ENCODE data around the gene OR52B6. TPM values are rescaled to one million over a fixed set of nuclear protein-coding genes. Genes with fewer than 3 reads are reported as not detected.

The OR52B6 gene, protein sequence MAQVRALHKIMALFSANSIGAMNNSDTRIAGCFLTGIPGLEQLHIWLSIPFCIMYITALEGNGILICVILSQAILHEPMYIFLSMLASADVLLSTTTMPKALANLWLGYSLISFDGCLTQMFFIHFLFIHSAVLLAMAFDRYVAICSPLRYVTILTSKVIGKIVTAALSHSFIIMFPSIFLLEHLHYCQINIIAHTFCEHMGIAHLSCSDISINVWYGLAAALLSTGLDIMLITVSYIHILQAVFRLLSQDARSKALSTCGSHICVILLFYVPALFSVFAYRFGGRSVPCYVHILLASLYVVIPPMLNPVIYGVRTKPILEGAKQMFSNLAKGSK
- total RNA-seq (2022) (not detected in 2 replicates), Bru-seq, nascent RNA (not detected), BruChase-seq, experiment 1, labeled RNA remaining after a 6-hour chase (not detected), BruChase-seq, experiment 2, labeled RNA remaining after a 2-hour chase (not detected)
- long read RNA-seq, result 0 reads

DNA sequence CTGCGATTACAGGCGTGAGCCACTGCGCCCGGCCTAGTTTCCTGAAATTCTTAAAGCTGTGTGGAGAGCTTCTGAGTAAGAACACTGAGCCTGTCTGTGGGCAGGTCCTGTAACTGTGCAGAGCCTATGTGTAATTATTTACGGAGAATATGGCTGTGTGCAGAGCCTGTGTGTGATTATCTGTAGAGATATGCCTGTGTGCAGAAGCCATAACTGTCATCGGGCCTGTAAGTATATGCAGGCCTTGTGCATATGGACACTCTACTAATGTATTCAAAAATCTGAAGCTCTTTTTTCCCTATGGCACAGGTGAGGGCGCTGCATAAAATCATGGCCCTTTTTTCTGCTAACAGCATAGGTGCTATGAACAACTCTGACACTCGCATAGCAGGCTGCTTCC is at the start of gene OR52B6:
Gene OR52B6, plus strand, starts transcription at position 301 of the 400 bp plus-strand sequence. Its CDS starts 0 bp downstream, at position 301.
- TF ChIP-seq, protein P1, sequence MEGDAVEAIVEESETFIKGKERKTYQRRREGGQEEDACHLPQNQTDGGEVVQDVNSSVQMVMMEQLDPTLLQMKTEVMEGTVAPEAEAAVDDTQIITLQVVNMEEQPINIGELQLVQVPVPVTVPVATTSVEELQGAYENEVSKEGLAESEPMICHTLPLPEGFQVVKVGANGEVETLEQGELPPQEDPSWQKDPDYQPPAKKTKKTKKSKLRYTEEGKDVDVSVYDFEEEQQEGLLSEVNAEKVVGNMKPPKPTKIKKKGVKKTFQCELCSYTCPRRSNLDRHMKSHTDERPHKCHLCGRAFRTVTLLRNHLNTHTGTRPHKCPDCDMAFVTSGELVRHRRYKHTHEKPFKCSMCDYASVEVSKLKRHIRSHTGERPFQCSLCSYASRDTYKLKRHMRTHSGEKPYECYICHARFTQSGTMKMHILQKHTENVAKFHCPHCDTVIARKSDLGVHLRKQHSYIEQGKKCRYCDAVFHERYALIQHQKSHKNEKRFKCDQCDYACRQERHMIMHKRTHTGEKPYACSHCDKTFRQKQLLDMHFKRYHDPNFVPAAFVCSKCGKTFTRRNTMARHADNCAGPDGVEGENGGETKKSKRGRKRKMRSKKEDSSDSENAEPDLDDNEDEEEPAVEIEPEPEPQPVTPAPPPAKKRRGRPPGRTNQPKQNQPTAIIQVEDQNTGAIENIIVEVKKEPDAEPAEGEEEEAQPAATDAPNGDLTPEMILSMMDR (IDR thresholded peaks at IDR 0.05; ENCODE audit: unreplicated experiment), result no peak
- H3K4me3 Mint-ChIP-seq (ENCODE audit: low read depth, unreplicated experiment), result no peak within 1 kb of the TSS

DNA sequence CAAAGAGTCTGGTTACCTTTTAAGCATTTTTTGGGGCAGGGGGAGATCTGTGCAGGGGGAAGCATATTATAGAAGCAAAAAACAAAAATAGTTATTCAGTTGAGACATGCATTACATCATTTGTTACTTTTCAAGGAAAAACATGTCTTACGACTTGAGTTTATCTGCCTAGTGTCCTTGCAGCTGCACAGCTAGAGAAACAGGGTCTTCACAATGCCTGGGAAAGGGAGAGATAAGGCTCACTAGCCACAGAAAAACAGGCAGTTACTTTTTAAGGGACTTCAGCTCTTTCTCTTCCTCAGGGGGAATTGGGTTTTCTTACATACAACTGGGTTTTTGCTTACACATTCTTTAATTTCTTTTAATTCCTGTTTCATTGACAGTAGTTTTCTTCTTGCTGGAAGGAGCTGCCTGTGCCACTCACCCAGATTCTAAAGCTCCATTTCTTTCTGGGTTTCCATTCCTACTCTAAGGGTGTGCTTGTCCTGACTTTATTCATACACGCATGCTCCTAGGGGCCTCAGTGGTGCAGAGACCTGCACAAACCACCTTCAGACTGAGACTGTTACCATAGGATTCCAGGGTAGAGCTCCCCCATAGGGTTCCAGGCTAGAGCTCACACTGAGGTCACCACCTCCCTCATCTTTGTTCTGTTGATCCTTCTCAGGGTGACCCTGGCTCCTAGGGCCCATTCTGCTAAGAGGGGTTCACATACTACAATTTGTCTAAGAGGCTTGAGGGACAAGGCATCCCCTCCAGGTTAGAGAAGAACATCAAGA is 49.4 kb upstream of the OR52B6 start:
- TF ChIP-seq, protein P1 (IDR thresholded peaks at IDR 0.05; ENCODE audit: unreplicated experiment), result no peak
- no TSS peak for BruUV-seq (replicated peaks)
- intact Hi-C loops (cut with micrococcal nuclease; ENCODE audit: unreplicated experiment), result no loop called here
- H3K4me1 Mint-ChIP-seq (ENCODE audit: low read depth, unreplicated experiment), result no peaks in the 10 kb centered on the region
- DNase-seq, result no peak
- H3K27me3 Mint-ChIP-seq (ENCODE audit: unreplicated experiment), result peaks cover 62% of the 10 kb centered on the region
- CTCF ChIA-PET, result no interaction called here
- no peaks in the 10 kb centered on the region for H3K36me3 Mint-ChIP-seq (ENCODE audit: insufficient read depth, unreplicated experiment)
- H3K9me3 Mint-ChIP-seq (ENCODE audit: low read depth, unreplicated experiment), result no peaks in the 10 kb centered on the region
- no peak overlapping the region for H3K4me3 Mint-ChIP-seq (ENCODE audit: low read depth, unreplicated experiment)
- H3K27ac Mint-ChIP-seq (ENCODE audit: unreplicated experiment), result no peak overlapping the region

More for the DNA sequence above, at the start of gene OR52B6:
- Mint-ChIP-seq H3K36me3 (ENCODE audit: insufficient read depth, unreplicated experiment) (no peaks in the 10 kb centered on the region), H3K27ac (ENCODE audit: unreplicated experiment) (no peak within 1 kb of the TSS), H3K4me1 (ENCODE audit: low read depth, unreplicated experiment) (no peaks in the 10 kb centered on the region), H3K27me3 (ENCODE audit: unreplicated experiment) (no peaks in the 10 kb centered on the region), H3K9me3 (ENCODE audit: low read depth, unreplicated experiment) (no peaks in the 10 kb centered on the region)
- no TSS peak for BruUV-seq (replicated peaks)
- intact Hi-C loops (cut with micrococcal nuclease; ENCODE audit: unreplicated experiment), result no loop called here
- no peak for DNase-seq
- CTCF ChIA-PET, result no interaction called here

DNA sequence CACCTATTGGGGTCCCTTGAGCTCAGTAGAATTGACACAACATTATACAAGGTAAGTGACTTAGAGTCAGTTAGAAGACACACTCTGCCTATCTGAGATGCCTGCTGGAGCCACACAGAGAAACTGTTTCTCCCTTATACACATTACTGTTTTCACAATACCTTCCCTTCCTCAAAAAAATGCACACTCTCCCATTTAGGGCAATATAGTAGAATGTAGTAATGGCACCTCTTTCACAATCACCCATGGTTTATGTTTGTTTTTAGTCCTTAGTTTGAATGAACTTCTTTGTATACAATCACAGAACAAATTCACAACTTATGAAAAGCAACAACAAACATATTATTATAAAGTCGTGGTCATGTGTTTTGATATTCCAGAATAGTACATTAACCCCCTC is 46.6 kb upstream of the OR52B6 start:
- H3K27ac Mint-ChIP-seq (ENCODE audit: unreplicated experiment), result no peak overlapping the region
- CTCF ChIA-PET, result no interaction called here
- TF ChIP-seq, protein P1 (IDR thresholded peaks at IDR 0.05; ENCODE audit: unreplicated experiment), result no peak
- no peak overlapping the region for H3K4me3 Mint-ChIP-seq (ENCODE audit: low read depth, unreplicated experiment)
- intact Hi-C loops (cut with micrococcal nuclease; ENCODE audit: unreplicated experiment), result no loop called here
- no TSS peak for BruUV-seq (replicated peaks)
- no peak for DNase-seq
- H3K9me3 Mint-ChIP-seq (ENCODE audit: low read depth, unreplicated experiment), result no peaks in the 10 kb centered on the region
- no peaks in the 10 kb centered on the region for H3K36me3 Mint-ChIP-seq (ENCODE audit: insufficient read depth, unreplicated experiment)
- H3K27me3 Mint-ChIP-seq (ENCODE audit: unreplicated experiment), result peaks cover 36% of the 10 kb centered on the region
- H3K4me1 Mint-ChIP-seq (ENCODE audit: low read depth, unreplicated experiment), result no peaks in the 10 kb centered on the region

DNA sequence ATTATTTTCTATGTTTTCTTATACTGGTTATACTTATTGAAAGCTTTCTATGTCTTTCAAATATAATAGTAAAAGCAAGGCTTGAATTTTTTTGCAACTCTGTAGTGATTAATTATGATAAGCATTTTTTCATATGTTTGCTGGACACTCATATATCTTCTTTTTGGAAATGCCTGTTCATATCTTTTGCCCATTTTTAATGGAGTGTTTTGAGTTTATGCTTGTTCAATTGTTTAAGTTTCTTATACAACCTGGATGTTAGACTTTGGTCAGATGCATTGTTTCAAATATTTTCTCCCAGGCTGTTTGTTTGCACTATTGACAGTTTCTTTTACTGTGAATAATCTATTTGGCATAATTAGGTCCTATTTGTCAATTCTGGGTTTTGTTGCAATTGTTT is 44.2 kb upstream of the OR52B6 start:
- DNase-seq, result no peak
- CTCF ChIA-PET, result no interaction called here
- intact Hi-C loops (cut with micrococcal nuclease; ENCODE audit: unreplicated experiment), result no loop called here
- BruUV-seq (replicated peaks), result no TSS peak
- H3K27ac Mint-ChIP-seq (ENCODE audit: unreplicated experiment), result no peak overlapping the region
- no peaks in the 10 kb centered on the region for H3K9me3 Mint-ChIP-seq (ENCODE audit: low read depth, unreplicated experiment)
- H3K27me3 Mint-ChIP-seq (ENCODE audit: unreplicated experiment), result peaks cover 18% of the 10 kb centered on the region
- no peaks in the 10 kb centered on the region for H3K4me1 Mint-ChIP-seq (ENCODE audit: low read depth, unreplicated experiment)
- TF ChIP-seq, protein P1 (IDR thresholded peaks at IDR 0.05; ENCODE audit: unreplicated experiment), result no peak
- H3K36me3 Mint-ChIP-seq (ENCODE audit: insufficient read depth, unreplicated experiment), result no peaks in the 10 kb centered on the region
- H3K4me3 Mint-ChIP-seq (ENCODE audit: low read depth, unreplicated experiment), result no peak overlapping the region

Data from Calu3 (cell line).